ENCODE results near the gene PIK3C2G. TPM values are rescaled to one million over a fixed set of nuclear protein-coding genes. Genes with fewer than 3 reads are reported as not detected.

Gene PIK3C2G
- polyA plus RNA-seq, 1 of the 3 experiments (the other 2 are of a cell fraction) = 0.02 TPM

- TF ChIP-seq IRF3 (IDR thresholded peaks at IDR 0.05; ENCODE audit: low read depth, low read length) (no peak), MXI1 (IDR thresholded peaks at IDR 0.05; ENCODE audit: low read depth, low read length) (no peak), REST (IDR thresholded peaks at IDR 0.05; ENCODE audit: low read depth, low read length) (no peak), SMC3 (IDR thresholded peaks at IDR 0.05; ENCODE audit: low read depth, low read length) (no peak), ELF1 (IDR thresholded peaks at IDR 0.05) (no peak), TCF12 (IDR thresholded peaks at IDR 0.05) (no peak)
Observed at GRCh38 chr12:18277196-18277595, 15.9 kb downstream of the PIK3C2G start (continued).

- H3K79me2 ChIP-seq (ENCODE audit: insufficient read depth) = no peaks in the 10 kb centered on the region
- H3K4me1 ChIP-seq (ENCODE audit: control insufficient read depth in 1 of 2, insufficient read depth in 2 of 2, low read depth in 1 of 2, low read length in 1 of 2) = peaks cover 0 to 13% of the 10 kb centered on the region in 2 experiments; a peak in 2 of 4 replicates
- no peaks in the 10 kb centered on the region for H3K36me3 ChIP-seq (replicated peaks in 1 of 2; ENCODE audit: control insufficient read depth in 1 of 2, insufficient read depth in 2 of 2, low read length in 1 of 2)
- CTCF ChIA-PET = no interaction called here
- POLR2A ChIA-PET = no interaction called here
- H3K9ac ChIP-seq = no peak overlapping the region
- H3K4me3 ChIP-seq (ENCODE audit: low read depth in 2 of 2, low read length in 1 of 2) = no peak overlapping the region
- H3K4me2 ChIP-seq = no peak overlapping the region
- H3F3A ChIP-seq (replicated peaks; ENCODE audit: insufficient read depth) = peaks cover 11% of the 10 kb centered on the region
- no peak overlapping the region for H2AFZ ChIP-seq (ENCODE audit: low read depth)
- 0 out of 2 replicates have a peak, but pooled peaks cover 4% of the 10 kb centered on the region for H3K9me2 ChIP-seq
- no peak for DNase-seq
- H3K27me3 ChIP-seq (ENCODE audit: insufficient read depth) = no peaks in the 10 kb centered on the region
- 22% methylated on average over 1 of the region's 1 CpG for WGBS (ENCODE audit: low lambda C conversion rate)
- TF ChIP-seq RXRA (IDR thresholded peaks at IDR 0.05; ENCODE audit: borderline replicate concordance, low read depth) = no peak
- no peak for TF ChIP-seq SIN3A (IDR thresholded peaks at IDR 0.05; ENCODE audit: borderline replicate concordance, low read depth, low read length)
- no peak for TF ChIP-seq FOSL2 (IDR thresholded peaks at IDR 0.05; ENCODE audit: borderline replicate concordance, low read depth)
- TF ChIP-seq SMC3 (IDR thresholded peaks at IDR 0.05; ENCODE audit: low read depth, low read length) = no peak
- no peak for TF ChIP-seq GABPA (IDR thresholded peaks at IDR 0.05; ENCODE audit: low read depth)
- no peak for TF ChIP-seq TAF1 (IDR thresholded peaks at IDR 0.05; ENCODE audit: borderline replicate concordance, low read depth, low read length)
- no peak for TF ChIP-seq POLR2AphosphoS5 (IDR thresholded peaks at IDR 0.05; ENCODE audit: low read depth, low read length)
- TF ChIP-seq RCOR1 (IDR thresholded peaks at IDR 0.05; ENCODE audit: low read length) = no peak
- no peak for TF ChIP-seq FOXM1 (IDR thresholded peaks at IDR 0.05; ENCODE audit: low read depth)
- no peak for TF ChIP-seq REST (IDR thresholded peaks at IDR 0.05; ENCODE audit: low read depth, low read length)
- TF ChIP-seq FOXJ3 (CRISPR knock-in tag; IDR thresholded peaks at IDR 0.05) = no peak
- no peak for TF ChIP-seq USF2 (IDR thresholded peaks at IDR 0.05; ENCODE audit: borderline replicate concordance, low read depth, low read length)
- TF ChIP-seq NRF1 (IDR thresholded peaks at IDR 0.05; ENCODE audit: low read depth, low read length) = no peak
- 0 out of 2 replicates have a peak, but pooled peaks cover 6% of the 10 kb centered on the region for H3K9me3 ChIP-seq
- no peaks in the 10 kb centered on the region for H4K20me1 ChIP-seq (ENCODE audit: insufficient read depth)
- H3K27ac ChIP-seq (ENCODE audit: low read depth in 2 of 2, low read length in 1 of 2) = peak overlapping the region in 1 of 2 experiments; percentile 90; a peak in 1 of 4 replicates
Observed at GRCh38 chr12:18280728-18281127, 19.4 kb downstream of the PIK3C2G start.

Measured in SK-N-SH (cell line).